T follicular helper cell (primary cell): Measurements from ENCODE around the gene STK24.
"Not testable (repeated sequence)": the region's sequence is repeated elsewhere in the genome, so short reads cannot be mapped to it uniquely, and the experiment has no call there.

Experiments used
- DNase-seq: peaks from one replicate; pipeline ENCODE4 v3.0.0-alpha.2; 2020; ENCODE audit warnings: low read depth

The STK24 gene

GRCh38 chr13:98436233-98436910 is 140.5 kb downstream of the STK24 start:
- DNase-seq: no peak

DNA sequence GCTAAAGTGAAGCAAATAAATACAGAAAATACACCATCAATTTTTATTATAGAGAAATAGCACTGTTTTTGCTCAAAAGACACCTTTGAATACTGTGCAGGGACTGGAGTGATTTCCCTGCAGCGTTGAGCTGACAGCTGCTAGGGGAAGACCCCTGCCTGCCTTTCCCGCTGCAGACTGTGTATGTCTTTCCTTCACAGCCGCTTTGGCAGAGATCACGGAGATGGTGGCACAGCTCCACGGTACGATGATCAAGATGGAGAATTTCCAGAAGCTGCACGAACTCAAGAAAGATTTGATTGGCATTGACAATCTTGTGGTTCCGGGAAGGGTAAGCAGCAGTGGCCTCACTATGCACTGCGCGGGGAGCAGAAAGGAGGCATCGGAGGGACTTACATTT is 141.5 kb downstream of the STK24 start:
- no peak for DNase-seq

- no peak for DNase-seq
Observed at GRCh38 chr13:98434060-98434459, 142.8 kb downstream of the STK24 start.

DNA sequence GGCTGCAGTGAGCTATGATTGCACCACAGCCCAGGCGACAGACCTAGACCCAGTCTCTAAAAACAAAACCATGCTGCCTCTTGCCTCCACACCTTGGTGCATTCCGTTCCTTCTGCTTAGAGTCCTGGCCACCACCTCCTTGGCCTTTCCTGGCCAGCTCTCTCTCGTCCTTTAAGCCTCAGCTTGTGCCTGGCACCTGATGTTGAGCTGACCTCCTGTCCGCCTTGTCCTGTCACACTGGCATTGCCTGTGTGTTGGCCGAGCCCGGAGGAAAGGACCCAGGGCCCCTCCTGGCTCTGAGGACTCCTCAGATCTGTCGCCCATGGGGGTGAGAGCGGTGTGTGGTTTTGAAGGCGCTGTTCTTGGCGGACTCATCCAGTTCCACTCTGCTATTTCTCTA is 143.3 kb downstream of the STK24 start:
- DNase-seq: no peak

GRCh38 chr13:98432638-98433037 is 144.3 kb downstream of the STK24 start:
- DNase-seq: no peak

- no peak for DNase-seq
Observed at GRCh38 chr13:98429977-98430736, 146.8 kb downstream of the STK24 start.

- DNase-seq: no peak
Observed at GRCh38 chr13:98429531-98429930, 147.4 kb downstream of the STK24 start.

GRCh38 chr13:98429081-98429480 is 147.8 kb downstream of the STK24 start:
- DNase-seq: no peak

DNA sequence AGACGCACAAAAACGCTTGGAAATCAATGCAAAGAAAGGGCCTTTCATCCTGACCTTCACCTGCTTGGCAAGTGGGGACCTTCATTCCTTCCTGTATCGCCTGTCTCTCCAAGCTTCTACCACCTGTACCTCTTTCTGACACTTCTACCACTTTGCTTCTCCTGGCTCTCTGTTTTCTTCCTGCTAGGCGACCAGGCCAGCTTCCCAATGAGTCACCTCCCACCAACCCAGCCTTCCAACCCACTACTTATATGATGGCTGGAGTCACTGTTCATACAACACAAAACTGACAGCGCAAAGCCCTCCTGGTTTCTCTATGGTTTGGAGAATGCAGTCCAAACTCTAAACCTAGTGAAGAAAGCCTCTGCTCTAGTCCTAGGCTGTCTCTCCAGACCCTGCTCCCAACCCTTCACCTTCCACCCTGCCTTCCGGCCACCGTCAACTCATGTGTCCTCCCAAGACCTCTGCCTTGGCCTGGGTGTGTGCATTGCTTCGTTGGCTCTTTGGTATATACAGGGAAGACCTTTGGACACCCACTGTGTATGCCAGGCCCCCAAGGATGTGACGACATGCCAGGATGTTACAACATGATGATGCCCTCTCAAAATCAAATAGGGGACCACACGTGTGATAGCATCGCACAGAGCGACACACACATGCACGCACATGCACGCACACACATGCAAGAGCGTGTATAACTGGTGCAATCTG is 148.5 kb downstream of the STK24 start:
- DNase-seq: no peak

DNA sequence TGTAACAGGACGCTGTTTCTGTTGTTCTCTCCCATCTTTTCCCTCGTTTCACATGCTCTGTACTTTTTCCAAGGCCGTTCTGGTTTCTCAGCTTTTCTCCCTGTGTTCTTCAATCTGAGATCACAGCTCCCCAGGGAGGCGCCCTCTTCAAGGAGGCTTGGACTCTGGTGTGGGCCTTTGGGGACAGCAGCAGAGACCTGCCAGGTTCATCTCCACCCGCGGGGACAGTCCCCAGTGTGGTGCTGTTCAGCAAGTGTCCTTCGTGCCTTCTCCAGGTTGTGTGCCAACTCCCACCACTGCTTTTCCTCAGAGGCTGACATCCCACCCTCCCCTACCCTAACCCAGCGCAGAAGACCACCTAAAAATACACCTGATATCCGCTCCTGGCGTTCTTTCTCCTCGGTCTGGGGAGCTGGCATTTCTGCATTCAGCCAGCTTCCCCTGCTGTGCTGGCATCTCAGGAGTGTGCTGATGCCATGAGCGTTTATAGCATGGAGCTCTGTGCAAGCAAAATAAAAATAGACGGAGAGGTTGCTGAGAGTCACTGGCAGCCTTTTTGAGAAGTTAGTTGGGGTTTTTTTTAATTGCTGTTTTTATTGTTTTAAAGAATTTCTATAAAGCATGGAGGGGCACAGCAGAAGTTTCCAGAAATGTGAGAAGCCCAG is 149.4 kb downstream of the STK24 start:
- DNase-seq: no peak

- DNase-seq: no peak
Observed at GRCh38 chr13:98423417-98423816, 153.5 kb downstream of the STK24 start.

DNA sequence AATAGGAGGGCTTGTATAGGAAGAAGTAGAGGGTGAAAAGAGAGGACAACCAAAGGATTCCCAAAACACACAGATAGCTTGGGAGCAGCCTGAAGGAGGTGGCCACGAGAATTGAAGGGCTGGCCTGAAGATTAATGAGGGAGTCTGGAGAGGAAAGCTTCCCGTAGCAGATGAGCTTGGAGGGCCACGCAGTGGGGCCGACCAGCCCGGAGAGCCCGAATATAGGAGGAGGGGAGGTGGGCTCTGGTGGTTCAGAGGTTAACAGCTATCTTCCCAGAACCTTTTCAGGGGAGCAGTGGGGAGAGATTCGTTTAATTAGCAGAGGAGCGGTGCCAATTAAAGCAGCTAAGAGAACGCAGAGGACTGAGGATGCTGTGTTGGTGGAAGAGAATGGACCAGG is 154.9 kb downstream of the STK24 start:
- DNase-seq: no peak

GRCh38 chr13:98420554-98421175 is 156.2 kb downstream of the STK24 start:
- DNase-seq: no peak

DNA sequence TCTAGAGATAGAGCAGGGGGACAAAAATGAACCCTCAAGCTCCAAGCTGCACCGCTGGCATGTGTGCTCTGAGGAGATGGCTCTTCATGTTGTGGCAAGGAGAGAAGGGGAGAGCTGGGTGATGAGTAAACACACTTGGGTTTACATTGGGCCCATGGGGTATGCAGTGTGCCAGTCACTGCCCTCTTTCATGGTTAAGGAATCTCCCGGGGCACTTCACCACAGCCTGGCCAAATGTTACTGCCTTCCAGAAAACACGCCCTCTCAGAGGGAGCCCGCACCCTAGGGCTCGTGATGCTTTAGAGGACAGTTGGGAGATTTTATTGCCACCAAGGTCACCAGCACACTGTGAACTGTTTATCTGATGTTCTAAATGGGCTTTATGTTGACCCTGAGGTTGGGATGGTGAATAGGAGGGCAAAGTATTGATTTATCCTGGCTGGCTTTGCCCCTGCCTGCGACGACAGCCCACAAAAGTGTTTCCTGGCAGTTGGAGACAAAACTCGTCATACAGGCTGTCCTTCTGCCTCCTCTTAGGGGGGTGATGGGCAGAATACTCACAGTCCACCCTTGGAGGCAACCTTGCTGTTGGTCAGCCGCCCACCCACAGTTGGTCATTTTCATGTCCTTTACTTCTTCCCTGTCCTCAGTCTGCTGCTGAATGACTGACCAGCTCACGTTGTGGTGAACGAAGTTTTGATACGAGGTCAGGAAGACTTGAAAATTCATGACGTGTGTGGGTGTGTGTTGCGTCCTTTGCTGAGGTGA is 156.9 kb downstream of the STK24 start:
- DNase-seq: no peak

DNA sequence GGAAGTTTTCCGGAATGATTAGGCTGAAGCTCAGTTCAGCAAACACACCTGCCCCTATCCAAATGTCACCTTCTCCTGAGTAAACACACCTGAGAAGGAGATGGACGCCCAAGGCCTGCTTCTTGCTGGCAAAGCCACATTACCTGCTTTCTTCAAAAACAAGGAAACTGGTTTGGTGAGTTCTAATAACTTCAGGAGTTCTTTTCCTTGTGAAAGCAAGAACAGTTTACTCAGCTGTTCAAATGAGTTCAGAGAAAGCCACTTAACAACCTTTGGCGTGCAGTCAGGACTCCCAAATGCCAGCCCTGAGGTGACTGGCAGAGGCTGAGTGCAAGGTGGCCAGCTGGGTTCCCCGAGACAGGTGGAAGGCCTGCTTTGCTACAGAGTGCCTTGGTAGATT is 160.5 kb downstream of the STK24 start:
- no peak for DNase-seq

- DNase-seq: no peak
Observed at GRCh38 chr13:98415326-98416070, 161.4 kb downstream of the STK24 start.

DNA sequence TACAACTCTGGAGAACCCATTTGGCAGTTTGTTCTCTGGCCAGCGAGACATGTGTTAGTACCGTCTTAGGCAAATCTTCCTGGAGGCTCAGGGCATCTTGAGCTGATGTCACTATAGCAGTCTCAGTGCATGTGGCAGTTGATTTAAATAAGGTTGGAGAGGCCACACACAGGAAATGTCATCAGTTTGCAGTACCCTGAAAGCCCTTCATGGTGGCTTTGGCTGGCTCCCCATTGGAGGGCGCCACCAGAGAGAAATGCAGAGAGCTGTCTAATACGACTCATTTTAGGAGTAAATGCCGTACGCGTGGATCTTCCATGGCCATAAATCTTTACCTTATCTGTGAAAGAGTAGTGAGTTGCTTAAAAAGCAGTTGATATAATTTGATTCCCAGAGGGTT is 163.1 kb downstream of the STK24 start:
- DNase-seq: no peak

GRCh38 chr13:98413278-98413677 is 163.6 kb downstream of the STK24 start:
- not testable (repeated sequence) for DNase-seq

DNA sequence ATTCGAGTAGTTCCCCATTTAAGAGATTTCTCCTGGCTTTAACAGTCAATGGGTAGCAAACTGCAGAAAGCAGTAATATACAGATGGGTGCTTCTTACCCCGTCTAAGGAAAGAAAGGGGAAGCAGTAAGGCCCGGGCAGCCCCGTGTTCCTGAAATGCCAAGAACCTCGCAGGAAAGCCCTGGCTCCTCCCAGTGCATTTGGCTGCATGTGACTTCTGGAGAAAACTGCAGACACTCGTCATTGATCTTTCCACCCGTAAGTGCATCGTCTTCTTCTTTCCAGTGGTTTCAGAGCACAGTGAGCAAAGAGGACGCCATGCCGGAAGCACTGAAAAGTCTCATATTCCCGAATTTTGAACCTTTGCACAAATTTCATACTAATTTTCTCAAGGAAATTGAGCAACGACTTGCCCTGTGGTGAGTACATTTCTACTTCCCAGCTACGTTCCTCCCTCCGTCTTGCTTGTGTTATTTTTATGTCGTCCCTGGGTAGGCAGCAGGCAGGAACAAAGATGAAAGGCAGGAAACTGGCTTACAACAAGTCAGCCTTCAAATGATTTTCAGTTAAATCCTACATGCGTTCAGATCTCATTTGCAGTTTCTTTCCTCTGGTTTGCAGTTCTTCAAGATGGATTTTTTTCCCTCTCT is 165.2 kb downstream of the STK24 start:
- no peak for DNase-seq

GRCh38 chr13:98411013-98411412 is 165.9 kb downstream of the STK24 start:
- DNase-seq: no peak
